Lung (tissue), 12 donors: ENCODE results near the gene KRT7. TPM values are rescaled to one million over a fixed set of nuclear protein-coding genes. Genes with fewer than 3 reads are reported as not detected.
"Not testable (repeated sequence)": the region's sequence is repeated elsewhere in the genome, so short reads cannot be mapped to it uniquely, and the experiment has no call there.

Experiments used
- ATAC-seq: fragments of 200-7000 bp; cut with Tn5 transposase; one replicate; pipeline ENCODE4 v1.9.1; 2020; ENCODE audit warnings: moderate number of reproducible peaks; ENCODE audit not compliant: insufficient read depth, low FRiP score
- DNase-seq, 3 donors: peaks; one replicate each; pipeline ENCODE4 v3.0.0-alpha.2; 2013 to 2017
- H3K27ac ChIP-seq, 2 donors: one replicate each; pipeline ENCODE4 v1.5.1; 2013; ENCODE audit warnings: mild to moderate bottlenecking in 2 of 2, moderate library complexity in 2 of 2, control low read depth in 1 of 2, inconsistent platforms in 1 of 2, low read depth in 1 of 2, low read length in 1 of 2
- H3K27me3 ChIP-seq, 3 donors: one replicate each; pipeline ENCODE4 v1.5.1; 2013; ENCODE audit warnings: low read length in 2 of 3; ENCODE audit not compliant: control insufficient read depth in 3 of 3, insufficient read depth in 3 of 3
- H3K36me3 ChIP-seq, 4 donors: one replicate each; pipeline ENCODE4 v1.5.1; 2013; ENCODE audit warnings: low read length in 4 of 4, mild to moderate bottlenecking in 1 of 4, moderate library complexity in 1 of 4; ENCODE audit not compliant: control insufficient read depth in 4 of 4, insufficient read depth in 4 of 4
- H3K4me1 ChIP-seq, 5 donors: one replicate each; pipeline ENCODE4 v1.5.1; 2013; ENCODE audit warnings: low read length in 5 of 5, mild to moderate bottlenecking in 2 of 5, moderate library complexity in 1 of 5; ENCODE audit not compliant: control insufficient read depth in 5 of 5, insufficient read depth in 5 of 5
- H3K4me3 ChIP-seq: one replicate; pipeline ENCODE4 v1.5.1; 2013; ENCODE audit warnings: mild to moderate bottlenecking, control low read depth, moderate library complexity
- H3K9ac ChIP-seq, 2 donors: one replicate each; pipeline ENCODE4 v1.5.1; 2013; ENCODE audit warnings: low read length in 2 of 2, control low read depth in 1 of 2; ENCODE audit not compliant: insufficient read depth in 1 of 2
- H3K9me3 ChIP-seq, 4 donors: one replicate each; pipeline ENCODE4 v1.5.1; 2013; ENCODE audit warnings: low read length in 3 of 4, mild to moderate bottlenecking in 1 of 4, moderate library complexity in 1 of 4; ENCODE audit not compliant: control insufficient read depth in 4 of 4, insufficient read depth in 3 of 4
- CTCF ChIP-seq: IDR thresholded peaks from 2 replicates; pipeline ENCODE4 v1.5.1; 2012; ENCODE audit warnings: mild to moderate bottlenecking; ENCODE audit errors: control extremely low read depth, extremely low read depth
- WGBS, 2 donors: extraction: QIAGEN DNeasy Blood & Tissue Kit; methylation state at CpG; one replicate each; pipeline ENCODE4 v1.1.7; 2013; 5-methylcytosine and 5-hydroxymethylcytosine counted together
- polyA plus RNA-seq, 2 donors: library from polyadenylated mRNA; stranded (reverse); fragments of 200-250 nt; gene quantifications; one replicate each; pipeline ENCODE4 v1.2.1, GENCODE V29; 2013
- total RNA-seq, 2 donors: library from RNA; depleted of rRNA in 1 of 2; stranded (reverse); fragments of >200 nt in 1 of 2; gene quantifications; one replicate each; pipeline ENCODE4 v1.2.1, GENCODE V29; 2014 to 2021
- donor health status: control.
- donor health status: control.
- donor health status: Bipolar disorder and iron deficiency.
- donor health status: healthy.
- donor health status: DM: yes; HTN: yes; CAD: no.

KRT7 gene
- total and polyA plus RNA-seq, 4 donors: 33.6 to 1,415 (median 1,306) TPM

- no peak for DNase-seq
- H3K9ac ChIP-seq: no peak overlapping the region
- WGBS, 2 donors: 49 to 55% methylated on average over 9 of the region's 9 CpGs
Observed at GRCh38 chr12:52251367-52252051, 18.5 kb downstream of the KRT7 start.

GRCh38 chr12:52252175-52252615 lies 19.2 kb downstream of the KRT7 start:
- not testable (repeated sequence) for H3K27ac ChIP-seq, H3K4me3 ChIP-seq, ATAC-seq, H3K9me3 ChIP-seq, H3K36me3 ChIP-seq, H3K4me1 ChIP-seq, H3K9ac ChIP-seq
- WGBS, 2 donors: 88 to 90% methylated on average over 7 to 8 of the region's 8 CpGs
- DNase-seq: peak in 1 of 3 donors; percentile 6
- H3K27me3 ChIP-seq: peaks cover 0 to 73% (median 56%) of the 10 kb centered on the region in 3 donors

More at GRCh38 chr12:52251367-52252051, 18.5 kb downstream of the KRT7 start:
- Histone ChIP-seq H3K27ac (no peak overlapping the region), H3K36me3 (no peaks in the 10 kb centered on the region), H3K27me3 (peaks cover 0 to 66% (median 49%) of the 10 kb centered on the region in 3 donors), H3K4me1 (peaks cover 0 to 7% (median 2%) of the 10 kb centered on the region in 5 donors), H3K9me3 (no peaks in the 10 kb centered on the region), H3K4me3 (no peak overlapping the region)
- TF ChIP-seq CTCF: no peak
- ATAC-seq: no peak

GRCh38 chr12:52252728-52253343 lies 19.8 kb downstream of the KRT7 start:
- Histone ChIP-seq H3K9me3 (no peaks in the 10 kb centered on the region), H3K27ac (no peak overlapping the region), H3K27me3 (peaks cover 3 to 77% (median 62%) of the 10 kb centered on the region in 3 donors), H3K4me1 (peaks cover 0 to 4% (median 0%) of the 10 kb centered on the region in 5 donors), H3K4me3 (no peak overlapping the region), H3K36me3 (no peaks in the 10 kb centered on the region), H3K9ac (no peak overlapping the region)
- DNase-seq (peak in 1 of 3 donors; percentile 4), ATAC-seq (no peak)
- WGBS, 2 donors: 94 to 97% methylated on average over 11 of the region's 11 CpGs
- no peak for TF ChIP-seq CTCF

- 93 to 94% methylated on average over 14 of the region's 14 CpGs for WGBS, 2 donors
- H3K27ac ChIP-seq: no peak overlapping the region
- TF ChIP-seq CTCF: no peak
Observed at GRCh38 chr12:52253391-52254179, 20.5 kb downstream of the KRT7 start.

More at GRCh38 chr12:52253391-52254179, 20.5 kb downstream of the KRT7 start:
- no peaks in the 10 kb centered on the region for H3K36me3 ChIP-seq
- DNase-seq: peak in 1 of 3 donors; percentile 6
- ATAC-seq: no peak
- H3K4me3 ChIP-seq: no peak overlapping the region
- peaks cover 3 to 80% (median 65%) of the 10 kb centered on the region in 3 donors for H3K27me3 ChIP-seq
- no peaks in the 10 kb centered on the region for H3K9me3 ChIP-seq
- H3K9ac ChIP-seq: no peak overlapping the region
- peaks cover 0 to 4% (median 0%) of the 10 kb centered on the region in 5 donors for H3K4me1 ChIP-seq
